Liver (tissue), 3 donors: Measurements from ENCODE around the gene CDH4.

ENCODE experiments used
- CTCF ChIP-seq: fragments of 150-350 bp; IDR thresholded peaks from 2 replicates; pipeline ENCODE4 v1.5.1; 2017; ENCODE audit warnings: improper control_type of control experiment, low read depth, low read length; ENCODE audit not compliant: missing input control
- MAX ChIP-seq: IDR thresholded peaks from 2 replicates; pipeline ENCODE4 v1.6.1; 2016; ENCODE audit warnings: antibody characterized with exemption
- REST ChIP-seq: IDR thresholded peaks from 2 replicates; pipeline ENCODE4 v1.6.1; 2016; ENCODE audit warnings: antibody characterized with exemption, mild to moderate bottlenecking
- TAF1 ChIP-seq: conservative IDR thresholded peaks from 2 replicates; pipeline ENCODE4 v1.6.1; 2016; ENCODE audit warnings: antibody characterized with exemption, mild to moderate bottlenecking
- ZBTB33 ChIP-seq: IDR thresholded peaks from 2 replicates; pipeline ENCODE4 v1.6.1; 2016; ENCODE audit warnings: antibody characterized with exemption
- donor health status: healthy.
- donor health status: healthy.

- TF ChIP-seq CTCF (no peak), REST (no peak), MAX (no peak), TAF1 (no peak), ZBTB33 (no peak)
Observed at GRCh38 chr20:61621035-61621730, 369.1 kb downstream of the CDH4 start.
